GM21723 (cell line): ENCODE results near the gene MEGF6.

Source experiments
- ATAC-seq: cut with Tn5 transposase; IDR thresholded peaks from one replicate; pipeline ENCODE4 v1.9.1; 2021; ENCODE audit warnings: mild to moderate bottlenecking, moderate library complexity; ENCODE audit not compliant: unreplicated experiment

Gene MEGF6

DNA sequence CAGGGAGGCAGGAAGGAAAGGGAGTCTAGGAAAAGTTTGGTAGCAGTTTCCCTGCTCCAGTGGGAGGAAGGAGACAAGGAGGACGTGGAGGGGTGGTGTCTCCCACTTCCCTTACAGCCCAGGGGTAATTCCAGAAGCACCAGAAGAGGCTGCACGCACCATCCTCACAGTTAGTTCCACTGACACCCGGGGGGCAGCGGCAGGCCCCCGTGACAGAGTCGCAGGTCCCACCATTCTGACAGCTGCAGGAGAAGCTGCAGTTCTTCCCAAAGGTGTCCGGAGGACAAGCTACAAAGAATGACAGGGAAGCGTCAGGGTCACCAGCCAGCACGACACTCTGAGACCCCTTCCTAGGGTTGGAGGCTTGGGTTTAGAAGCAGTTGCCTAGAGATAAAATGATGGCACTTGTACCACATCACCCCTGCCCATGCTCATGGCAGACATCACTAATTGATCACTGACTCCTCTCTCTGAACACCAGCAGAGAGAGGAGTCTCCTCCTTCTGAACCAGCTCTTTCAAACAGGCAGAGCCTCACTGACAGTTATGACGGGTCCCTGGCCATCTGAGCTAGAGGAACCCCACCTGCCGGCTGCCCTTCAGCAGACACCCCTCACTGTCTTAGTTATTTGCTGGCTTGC lies 103.6 kb downstream of the MEGF6 start:
- no peak for ATAC-seq

DNA sequence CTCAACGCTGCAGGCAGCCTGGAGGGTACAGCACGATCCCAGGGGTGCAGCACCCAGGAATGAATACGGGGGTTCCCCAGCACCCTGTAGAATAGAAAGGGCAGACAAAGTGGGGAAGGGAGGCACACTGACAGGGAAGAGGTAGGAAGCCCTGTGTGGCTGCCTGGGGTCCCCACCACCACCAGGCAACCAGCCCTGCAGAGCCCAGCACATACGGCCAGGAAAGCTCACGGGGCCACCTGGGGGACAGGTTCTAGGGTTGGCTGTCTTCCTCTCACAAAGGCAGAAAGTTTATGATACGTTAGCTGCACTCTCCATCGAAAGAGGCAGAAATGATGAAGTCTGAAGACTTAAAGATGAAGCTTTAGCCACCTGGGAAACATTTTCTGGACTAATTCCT lies 104.4 kb downstream of the MEGF6 start:
- ATAC-seq, result no peak

DNA sequence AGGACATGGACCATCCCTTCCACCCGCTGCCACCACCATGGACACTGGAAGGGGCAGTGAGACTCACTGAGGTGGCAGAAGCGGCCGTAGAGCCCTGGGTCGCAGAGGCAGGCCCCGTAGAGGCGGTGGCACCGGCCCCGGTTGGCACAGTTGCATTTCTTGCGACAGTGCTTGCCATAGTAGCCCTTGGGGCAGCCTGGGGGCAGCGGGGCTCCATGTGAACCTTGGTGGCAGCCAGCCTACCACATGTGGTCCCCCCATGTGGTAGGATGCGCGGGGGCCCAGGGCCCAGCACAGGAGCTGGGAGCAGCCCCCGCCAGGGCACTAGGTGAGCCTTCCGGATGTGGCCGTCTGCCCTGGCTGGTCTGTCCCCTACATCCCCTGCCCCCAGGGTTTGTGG lies 105.3 kb downstream of the MEGF6 start:
- no peak for ATAC-seq

DNA sequence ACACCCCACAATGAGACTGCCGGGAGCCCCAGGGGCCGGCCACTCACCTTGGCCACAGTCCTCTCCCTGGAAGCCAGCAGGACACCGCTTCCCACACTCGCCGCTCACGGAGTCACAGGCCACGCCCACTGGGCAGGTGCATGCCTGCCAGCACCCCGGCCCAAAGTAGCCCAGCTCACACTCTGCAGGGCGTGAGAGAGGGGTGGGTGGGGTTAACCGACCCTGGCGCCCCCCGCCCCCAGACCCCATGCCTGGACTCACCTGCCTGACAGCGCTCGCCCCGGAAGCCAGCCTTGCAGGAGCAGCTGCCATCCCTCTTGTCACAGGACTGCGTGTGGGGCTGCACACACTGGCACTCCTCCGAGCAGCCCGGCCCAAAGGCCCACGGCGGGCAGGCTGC lies 106.1 kb downstream of the MEGF6 start:
- ATAC-seq, result no peak

DNA sequence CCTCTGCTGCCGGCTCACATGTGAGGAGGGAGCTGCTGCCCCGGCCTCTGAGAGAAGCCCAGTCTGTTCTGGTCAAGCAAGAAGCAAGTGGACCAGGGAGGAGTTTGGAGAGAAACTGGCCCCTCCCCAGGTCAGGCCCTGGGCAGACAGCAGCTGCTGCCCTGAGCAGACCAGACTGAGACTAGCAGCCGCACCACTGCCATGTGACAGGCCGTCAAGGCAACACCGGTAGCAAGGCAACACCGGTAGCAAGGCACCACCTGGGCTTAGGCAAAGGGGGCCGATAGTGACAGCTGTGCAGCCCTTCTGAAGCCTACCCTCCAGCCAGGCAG lies 106.5 kb downstream of the MEGF6 start:
- no peak for ATAC-seq

DNA sequence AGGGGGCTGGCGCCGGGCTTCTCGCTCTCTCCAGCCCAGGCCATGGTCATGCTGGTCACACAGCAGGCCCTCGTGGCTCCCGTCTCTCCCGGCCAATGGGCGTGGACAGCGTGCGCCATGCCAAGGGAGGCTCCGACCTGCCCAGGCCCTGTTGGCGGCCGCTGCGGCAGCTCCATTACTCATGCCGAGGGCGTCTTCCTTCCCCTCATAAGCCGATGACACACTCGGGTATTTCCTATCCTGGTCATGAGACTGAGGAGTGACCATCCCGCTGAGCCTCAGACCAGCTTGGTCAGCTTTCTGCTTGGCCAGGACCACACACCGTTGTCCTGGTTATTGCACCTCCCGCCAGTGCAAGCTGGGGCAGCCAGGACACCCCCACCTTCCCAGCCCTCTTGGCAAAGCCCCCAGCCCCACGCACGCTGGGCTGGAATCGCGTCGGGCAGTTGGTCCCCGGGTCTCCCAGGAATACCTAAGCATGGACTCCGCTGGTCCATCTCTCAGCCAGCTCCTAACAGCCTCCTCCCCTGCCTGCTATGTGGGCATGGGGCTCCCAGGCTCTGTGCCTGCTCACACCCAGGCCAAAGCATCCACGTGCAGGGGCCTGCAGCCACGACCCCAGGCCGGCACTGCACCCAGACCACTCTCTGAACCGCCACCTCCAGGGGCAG lies 107.0 kb downstream of the MEGF6 start:
- no peak for ATAC-seq

DNA sequence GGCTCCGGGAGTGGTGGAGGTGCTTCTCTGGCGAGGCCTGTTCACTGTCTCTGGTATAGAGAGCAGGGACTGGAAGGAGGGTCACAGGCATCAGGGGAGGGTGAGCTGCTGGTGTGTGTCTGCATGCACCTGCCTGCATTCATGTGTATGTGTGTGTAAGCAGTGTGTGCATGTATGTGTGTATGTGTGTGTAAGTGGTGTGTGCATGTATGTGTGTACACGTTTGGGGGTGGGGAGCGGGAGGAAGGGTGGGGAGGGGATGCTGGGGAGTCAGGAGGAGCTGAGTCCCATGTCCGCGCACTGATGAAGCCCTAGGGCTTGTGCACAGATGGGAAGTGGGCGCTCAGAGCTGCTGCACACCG lies 107.8 kb downstream of the MEGF6 start:
- no peak for ATAC-seq

DNA sequence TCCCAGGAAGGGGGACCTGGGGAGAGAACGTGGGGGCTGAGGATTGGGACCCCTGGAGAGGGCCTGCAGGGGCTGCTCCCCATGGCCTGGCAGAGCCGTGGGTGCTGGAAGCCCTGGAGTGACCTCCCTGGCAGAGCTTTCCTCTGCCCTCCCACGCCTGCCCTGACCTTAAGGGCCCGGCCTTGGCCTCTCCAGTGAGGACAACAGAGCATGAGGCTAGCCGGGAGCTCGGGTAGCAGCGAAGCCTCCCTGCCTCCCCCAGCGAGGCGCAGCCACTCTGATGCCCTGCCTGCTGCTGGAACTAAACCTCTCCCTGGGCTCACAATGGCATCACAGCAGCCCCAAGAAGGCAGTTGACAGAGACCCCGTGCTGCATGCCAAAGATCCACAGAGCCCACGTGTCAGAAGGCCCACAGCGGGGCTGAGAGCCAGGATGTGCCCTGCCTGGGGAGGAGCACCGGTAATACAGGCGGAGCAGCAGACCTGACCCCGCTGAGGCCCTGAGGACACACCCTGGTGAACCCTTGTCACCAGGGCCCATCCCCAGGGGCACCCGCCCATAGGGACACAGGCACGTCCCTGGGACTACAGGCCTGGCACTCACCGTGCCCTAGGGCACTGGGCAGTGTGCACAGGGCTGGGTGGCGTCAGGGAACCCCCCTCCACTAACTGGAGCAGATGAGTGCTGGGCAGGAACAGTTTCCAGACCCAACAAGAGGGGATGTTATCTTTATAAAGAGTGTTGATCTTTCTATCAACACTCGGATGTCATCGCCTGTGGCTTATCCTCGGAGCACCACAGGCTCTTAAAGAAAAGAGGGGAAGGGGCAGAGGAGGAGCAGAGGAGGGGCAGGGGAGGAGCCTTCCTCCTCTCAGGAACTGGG lies 108.4 kb downstream of the MEGF6 start:
- ATAC-seq, result no peak

DNA sequence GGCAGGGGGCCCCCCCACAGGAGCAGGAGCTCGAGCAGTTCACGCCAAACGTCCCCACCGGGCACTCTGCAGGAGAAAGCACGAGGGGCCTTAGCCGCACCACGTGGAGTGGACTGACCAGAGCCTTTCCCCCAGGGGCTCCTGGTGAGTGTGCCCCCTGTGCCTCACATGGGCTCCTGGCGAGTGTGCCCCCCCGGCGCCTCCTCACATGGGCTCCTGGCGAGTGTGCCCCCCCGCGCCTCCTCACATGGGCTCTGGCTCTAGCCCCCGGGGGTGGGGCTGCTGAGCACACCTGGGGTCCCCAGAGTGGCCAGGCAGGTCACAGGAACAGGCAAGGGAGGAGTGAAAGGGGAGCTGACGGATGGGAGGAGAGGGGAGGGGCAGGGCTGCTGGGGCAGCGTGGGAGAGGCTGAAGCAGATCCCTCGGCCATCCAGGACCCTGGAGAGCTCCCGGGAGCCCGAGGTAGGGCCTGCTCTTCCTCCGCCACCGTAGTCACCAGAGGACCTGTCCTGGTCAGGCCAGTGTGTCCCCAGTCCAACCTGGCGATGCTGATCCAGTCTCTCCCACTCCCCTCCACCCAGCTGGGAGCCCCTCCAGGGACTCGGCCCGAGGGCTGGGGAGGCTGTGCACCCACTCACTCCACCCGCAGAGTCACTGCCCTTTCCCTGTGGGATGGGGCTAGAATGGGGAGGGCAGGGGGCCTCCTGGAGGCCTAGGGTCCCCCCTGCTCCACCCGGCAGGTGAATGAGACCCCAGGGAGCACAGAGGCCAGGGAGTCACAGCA lies 109.3 kb downstream of the MEGF6 start:
- no peak for ATAC-seq

DNA sequence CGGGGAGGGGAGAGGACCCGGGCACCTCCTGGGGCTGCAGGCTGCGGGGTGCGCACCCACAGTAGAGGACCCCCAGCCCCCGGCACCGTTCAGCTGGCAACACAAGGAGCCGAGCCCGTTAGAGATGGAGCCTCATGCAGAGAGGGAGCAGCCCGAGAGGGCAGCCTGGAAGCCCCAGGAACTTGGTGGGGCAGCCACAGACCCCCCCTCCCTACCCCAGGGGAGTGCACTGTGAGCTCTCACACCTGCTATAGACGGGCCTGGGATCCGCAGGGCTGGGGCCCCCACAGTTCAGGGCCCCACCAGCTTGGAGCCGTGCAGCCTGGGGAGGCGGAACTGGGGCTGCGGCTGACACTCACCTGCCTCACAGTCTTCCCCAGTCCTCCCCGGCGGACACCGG lies 109.9 kb downstream of the MEGF6 start:
- no peak for ATAC-seq

DNA sequence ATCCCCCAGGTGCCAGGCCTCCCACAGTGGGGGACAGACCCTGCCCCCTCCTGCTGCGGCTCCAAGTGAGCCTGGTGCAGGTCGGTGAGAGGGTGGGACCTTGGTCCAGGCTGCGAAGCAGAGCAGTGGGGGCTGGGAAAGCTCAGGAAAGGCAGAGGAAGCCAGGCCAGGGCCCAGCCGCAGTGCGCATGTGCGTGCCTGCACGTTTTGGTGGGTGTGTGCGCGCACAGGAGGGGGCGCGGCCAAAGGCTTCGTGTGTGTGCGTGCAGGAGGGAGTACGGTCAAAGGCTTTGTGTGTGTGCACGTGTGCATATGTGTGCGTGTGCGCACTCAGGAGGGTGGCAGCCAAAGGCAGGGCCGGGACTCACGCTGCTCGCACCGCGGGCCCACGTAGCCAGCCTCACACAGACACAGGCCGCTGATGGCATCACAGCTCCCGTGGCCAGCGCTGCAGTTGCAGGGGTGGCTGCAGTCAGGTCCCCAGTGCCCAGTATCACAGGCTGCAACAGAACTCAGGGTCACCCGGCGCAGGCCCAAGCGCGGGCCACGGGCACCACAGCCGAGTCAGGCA lies 111.0 kb downstream of the MEGF6 start:
- no peak for ATAC-seq

DNA sequence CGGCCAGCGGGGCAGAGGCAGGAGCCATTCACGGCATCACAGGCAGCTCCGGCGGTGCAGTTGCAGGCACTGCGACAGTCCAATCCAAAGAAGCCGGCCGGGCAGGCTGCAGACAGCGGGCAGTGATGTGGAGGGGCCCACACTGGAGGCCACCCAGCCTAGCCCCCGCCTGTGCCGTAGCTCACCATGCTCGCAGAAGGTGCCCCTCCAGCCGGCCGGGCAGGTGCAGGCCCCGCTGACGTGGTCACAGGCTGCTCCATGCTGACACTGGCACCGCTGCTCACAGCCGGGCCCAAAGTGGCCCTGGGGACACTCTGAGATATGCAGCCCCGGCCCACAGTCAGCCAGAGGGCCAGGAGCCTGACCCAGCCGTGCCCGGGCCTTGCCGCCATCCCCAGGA lies 111.7 kb downstream of the MEGF6 start:
- ATAC-seq, result no peak

DNA sequence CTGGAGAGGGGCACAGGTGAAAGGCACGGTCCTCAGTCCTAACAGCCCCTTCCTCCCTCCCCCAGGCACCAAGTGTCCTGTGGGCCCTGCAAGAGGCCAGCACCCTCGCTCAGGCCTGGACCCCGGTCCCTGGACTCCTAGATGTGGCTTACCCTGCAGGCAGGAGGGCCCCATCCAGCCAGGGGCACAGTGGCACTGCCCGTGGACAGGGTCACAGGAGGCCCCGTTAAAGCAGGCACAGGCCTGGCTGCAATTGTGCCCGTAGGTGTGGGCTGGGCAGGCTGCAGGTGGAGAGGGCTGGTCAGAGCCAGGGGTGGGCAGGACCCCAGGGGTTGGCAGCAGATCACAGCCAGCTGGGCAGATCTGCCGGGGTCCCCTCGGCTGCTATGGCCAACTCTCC lies 112.3 kb downstream of the MEGF6 start:
- no peak for ATAC-seq

DNA sequence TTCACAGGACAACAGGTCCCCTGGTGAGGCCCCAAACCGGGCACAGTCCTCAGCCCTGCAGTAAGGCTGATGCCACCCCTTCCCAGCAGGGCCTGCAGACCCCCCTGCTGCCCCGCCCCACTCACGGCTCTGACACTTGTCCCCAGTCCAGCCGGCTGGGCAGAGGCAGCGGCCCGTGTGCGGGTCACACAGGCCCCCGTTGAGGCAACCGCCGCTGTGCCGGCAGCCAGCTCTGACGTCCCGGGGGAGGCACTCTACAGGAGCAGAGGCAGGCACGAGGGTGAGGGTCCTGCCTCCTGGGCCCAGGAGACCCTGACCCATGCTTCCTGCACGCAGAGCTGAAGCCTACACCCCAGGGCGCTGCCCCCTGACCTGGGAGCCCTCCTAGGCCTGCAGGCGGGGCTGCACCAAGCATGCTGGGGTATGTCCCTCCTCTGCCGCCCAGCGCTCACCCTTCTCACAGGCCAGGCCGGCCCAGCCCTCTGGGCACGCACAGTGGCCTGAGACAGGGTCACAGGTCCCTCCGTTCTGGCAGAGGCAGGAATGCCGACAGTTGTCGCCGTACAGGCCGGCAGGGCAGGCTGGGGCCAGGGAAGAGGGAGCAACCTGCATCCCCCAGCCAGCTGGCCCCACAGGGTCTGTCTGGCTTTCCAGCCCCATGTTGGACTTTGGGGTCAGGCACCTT lies 112.9 kb downstream of the MEGF6 start:
- ATAC-seq, result no peak

DNA sequence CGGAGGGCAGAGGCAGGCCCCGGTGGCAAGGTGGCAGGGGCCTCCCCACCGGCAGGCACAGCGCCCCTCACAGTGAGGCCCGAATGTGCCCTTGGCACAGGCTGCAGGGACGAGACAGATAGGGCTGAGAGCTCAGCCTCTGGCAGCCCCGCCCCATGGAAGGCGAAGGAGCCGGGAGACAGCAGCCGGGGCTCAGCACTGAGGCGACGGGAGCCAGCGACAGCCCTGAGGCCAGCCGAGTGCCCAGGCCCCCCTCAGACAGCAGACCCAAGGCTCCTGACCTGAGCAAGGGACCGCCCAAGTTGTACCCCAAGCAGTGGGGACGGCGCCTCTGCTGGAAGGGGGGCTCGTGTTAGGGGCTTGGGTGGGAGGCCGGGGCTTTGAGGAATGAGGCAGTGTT lies 113.8 kb downstream of the MEGF6 start:
- no peak for ATAC-seq

DNA sequence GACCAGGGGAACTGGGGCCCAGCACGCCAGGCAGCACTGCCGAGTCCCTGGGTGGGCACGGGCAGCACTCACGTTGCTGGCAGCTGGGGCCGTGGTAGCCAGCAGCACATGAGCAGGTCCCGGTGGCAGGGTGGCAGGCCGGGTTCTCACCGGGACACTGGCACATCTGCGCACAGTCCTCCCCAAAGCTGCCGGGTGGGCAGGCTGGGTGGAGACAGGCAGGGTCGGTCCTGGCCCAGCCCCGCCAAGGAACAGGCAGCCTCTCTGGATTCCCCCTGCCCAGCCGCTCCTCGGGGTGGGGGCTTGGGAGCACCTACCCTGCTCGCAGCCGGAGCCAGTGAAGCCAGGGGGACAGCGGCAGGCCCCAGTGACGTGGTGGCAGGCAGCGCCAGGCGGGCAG lies 114.4 kb downstream of the MEGF6 start:
- no peak for ATAC-seq

DNA sequence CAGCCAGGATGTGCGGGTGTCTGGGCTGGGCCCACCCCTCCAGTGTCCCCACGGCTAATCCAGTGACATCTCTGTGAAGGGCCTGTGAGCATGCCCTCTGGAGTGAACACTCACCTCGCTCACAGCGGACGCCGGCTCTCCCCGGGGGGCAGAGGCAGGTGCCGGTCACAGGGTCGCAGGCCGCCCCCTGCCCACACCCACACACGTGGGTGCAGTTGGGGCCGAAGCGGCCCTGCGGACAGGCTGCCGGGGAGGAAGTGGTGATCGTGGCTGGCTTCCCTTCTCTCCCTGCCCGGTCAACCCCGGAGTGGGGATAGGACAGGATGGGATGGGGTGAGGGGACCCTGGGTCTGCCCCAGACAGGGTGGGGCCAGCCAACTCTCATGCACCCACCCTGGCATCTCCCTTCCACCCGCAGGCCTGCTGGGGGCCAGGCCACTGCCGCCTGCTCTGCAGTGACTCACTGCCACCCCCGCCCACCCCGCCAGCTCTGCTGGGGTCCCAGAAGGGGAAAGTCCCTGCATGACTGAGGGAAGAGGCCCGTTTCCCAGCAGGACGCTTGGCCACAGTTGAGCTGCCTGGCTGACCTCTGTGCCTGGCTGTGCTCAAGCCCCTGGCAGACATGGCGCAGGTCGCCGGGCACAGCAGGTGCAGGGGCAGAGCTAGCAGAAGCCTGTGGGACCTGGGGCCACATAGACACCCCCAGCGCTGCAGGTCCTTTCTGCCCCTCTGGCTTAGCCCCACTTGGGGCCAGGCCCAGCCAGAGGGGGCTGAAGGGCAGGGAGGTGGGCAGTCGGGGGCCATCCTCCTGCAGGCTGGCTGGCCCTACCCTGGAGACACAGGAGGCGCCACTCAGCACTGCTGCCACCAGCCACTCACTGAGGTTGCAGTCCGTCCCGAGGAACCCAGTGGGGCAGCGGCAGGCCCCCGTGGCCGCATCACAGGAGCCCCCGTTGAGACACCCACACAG lies 115.2 kb downstream of the MEGF6 start:
- no peak for ATAC-seq

DNA sequence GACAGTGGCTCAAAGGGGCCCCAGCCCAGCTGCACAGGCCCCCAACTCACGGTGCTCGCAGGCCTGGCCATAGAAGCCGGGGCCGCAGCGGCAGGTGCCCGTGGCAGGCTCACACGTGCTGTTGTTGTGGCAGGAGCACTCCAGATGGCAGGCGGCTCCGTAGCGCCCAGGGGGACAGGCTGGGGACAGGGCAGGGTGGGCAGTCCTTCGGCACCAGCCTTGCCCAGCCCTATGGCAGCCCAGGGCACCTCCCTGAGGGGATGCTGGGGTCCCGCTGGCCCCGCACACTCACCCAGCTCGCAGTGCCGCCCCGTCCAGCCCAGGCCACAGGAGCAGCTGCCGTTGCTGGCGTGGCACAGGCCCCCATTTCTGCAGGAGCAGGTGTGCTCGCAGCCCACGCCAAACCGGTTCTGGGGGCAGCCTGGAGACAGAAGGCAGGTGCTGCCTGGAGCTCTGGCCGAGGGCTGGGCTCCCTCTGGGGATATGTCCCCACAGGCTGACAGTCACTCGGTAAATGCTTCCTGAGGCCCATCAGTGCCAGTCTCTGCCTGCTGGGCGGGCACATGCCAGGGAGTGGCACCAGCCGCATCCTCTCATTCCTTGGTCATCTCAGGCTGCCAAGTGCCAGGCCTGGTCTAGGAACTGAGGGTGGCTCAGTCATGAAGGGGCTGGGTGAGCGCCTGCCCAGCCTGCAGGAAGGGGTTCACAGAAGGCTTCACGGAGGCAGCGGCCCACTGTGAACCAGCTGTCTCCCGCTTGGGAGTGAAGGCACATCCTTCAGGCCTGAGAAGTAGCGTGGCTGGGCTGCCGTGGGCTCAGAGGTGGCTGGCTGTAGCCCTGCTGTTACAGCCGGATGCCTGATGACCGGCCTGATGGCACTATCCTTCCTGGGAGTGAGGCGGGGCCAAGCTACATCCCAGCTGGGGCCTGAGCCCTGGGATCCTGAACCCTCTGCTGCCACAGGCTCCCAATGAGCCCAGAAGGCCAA lies 116.7 kb downstream of the MEGF6 start:
- no peak for ATAC-seq
